Esophagus muscularis mucosa (tissue), 4 donors: ENCODE measurements around the gene ZNF331. TPM values are rescaled to one million over a fixed set of nuclear protein-coding genes. Genes with fewer than 3 reads are reported as not detected.

ENCODE experiments used
- DNase-seq: peaks from one replicate; pipeline ENCODE4 v3.0.0-alpha.2; 2017; ENCODE audit errors: extremely low spot score
- H3K27ac ChIP-seq, 4 donors: fragments of 200-600 bp; sonication (generic); replicated peaks in 1 of 4; 1 replicate in 3 of 4; 2 replicates in 1 of 4; pipeline ENCODE4 v1.5.1; 2016 to 2019; ENCODE audit warnings: mild to moderate bottlenecking in 1 of 4
- H3K27me3 ChIP-seq, 4 donors: fragments of 200-600 bp; sonication (generic); one replicate each; pipeline versions ENCODE4 v1.5.1 to v1.6.0; 2016 to 2019
- H3K36me3 ChIP-seq, 4 donors: fragments of 200-600 bp; sonication (generic); one replicate each; pipeline ENCODE4 v1.5.1; 2016 to 2019
- H3K4me1 ChIP-seq, 4 donors: fragments of 200-600 bp; sonication (generic); one replicate each; pipeline ENCODE4 v1.5.1; 2016 to 2019
- H3K4me3 ChIP-seq, 4 donors: fragments of 200-600 bp; sonication (generic); 1 replicate in 2 of 4; 2 replicates in 2 of 4; pipeline ENCODE4 v1.5.1; 2016 to 2019; ENCODE audit warnings: mild to moderate bottlenecking in 4 of 4, moderate library complexity in 1 of 4
- H3K9me3 ChIP-seq, 4 donors: fragments of 200-600 bp; sonication (generic); 1 replicate in 3 of 4; 2 replicates in 1 of 4; pipeline ENCODE4 v1.5.1; 2016 to 2019
- EP300 ChIP-seq: sonication (generic); formaldehyde crosslinking; IDR thresholded peaks from one replicate; pipeline ENCODE4 v1.6.1; 2017; ENCODE audit warnings: antibody characterized with exemption
- POLR2A ChIP-seq: fragments of 450-650 bp; IDR thresholded peaks from one replicate; pipeline ENCODE4 v1.6.1; 2017; ENCODE audit warnings: antibody characterized with exemption, moderate library complexity, mild to moderate bottlenecking, low read depth
- POLR2AphosphoS5 ChIP-seq, 2 donors: sonication (generic); formaldehyde crosslinking; IDR thresholded peaks; one replicate each; pipeline ENCODE4 v1.6.1; 2017; ENCODE audit warnings: antibody characterized with exemption in 2 of 2
- WGBS: methylation state at CpG from one replicate; pipeline ENCODE4 v1.1.5; 2018; 5-methylcytosine and 5-hydroxymethylcytosine counted together
- intact Hi-C: fragments of 100-400 bp; cut with DNase I; formaldehyde crosslinking; loops from one replicate; pipeline ENCODE4 v1.15.1; 2023
- total RNA-seq, 4 donors: library from RNA; depleted of rRNA; stranded (reverse); fragments of >200 nt; gene quantifications; one replicate each; pipeline versions ENCODE4 v1.1.0 to v1.2.1, GENCODE V29; 2016
- TF ChIP-seq, protein P1 (sequence below), 3 experiments: fragments of 200-600 bp in 2 of 3; fragments of 450-650 bp in 1 of 3; sonication (generic) in 2 of 3; IDR thresholded peaks; one replicate each; pipeline ENCODE4 v1.5.1; 2017 to 2019; ENCODE audit warnings: antibody characterized with exemption in 3 of 3, mild to moderate bottlenecking in 2 of 3, moderate library complexity in 1 of 3

The ZNF331 gene
- total RNA-seq, 4 donors from 2014 or later = 12.0 to 19.4 (median 16.3) TPM

DNA sequence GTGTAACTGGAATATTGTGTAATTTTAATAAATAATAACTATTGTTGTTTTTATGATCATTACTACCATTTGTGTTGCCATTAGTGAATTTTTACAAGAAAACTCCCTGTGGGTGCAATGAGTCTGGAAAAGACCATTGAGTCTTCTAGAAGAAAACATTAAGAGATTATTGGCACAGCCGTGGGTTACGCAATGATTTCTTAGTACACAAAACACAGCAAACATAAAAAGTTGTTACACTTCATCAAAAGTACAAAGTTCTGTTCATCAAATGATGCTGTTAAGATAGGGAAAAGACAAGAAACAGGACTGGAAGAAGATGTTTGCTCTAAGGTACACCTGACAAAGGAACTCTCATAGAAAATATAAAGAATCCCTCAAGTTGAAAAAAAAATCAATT, 41.6 kb downstream of the ZNF331 start:
- TF ChIP-seq, protein P1, sequence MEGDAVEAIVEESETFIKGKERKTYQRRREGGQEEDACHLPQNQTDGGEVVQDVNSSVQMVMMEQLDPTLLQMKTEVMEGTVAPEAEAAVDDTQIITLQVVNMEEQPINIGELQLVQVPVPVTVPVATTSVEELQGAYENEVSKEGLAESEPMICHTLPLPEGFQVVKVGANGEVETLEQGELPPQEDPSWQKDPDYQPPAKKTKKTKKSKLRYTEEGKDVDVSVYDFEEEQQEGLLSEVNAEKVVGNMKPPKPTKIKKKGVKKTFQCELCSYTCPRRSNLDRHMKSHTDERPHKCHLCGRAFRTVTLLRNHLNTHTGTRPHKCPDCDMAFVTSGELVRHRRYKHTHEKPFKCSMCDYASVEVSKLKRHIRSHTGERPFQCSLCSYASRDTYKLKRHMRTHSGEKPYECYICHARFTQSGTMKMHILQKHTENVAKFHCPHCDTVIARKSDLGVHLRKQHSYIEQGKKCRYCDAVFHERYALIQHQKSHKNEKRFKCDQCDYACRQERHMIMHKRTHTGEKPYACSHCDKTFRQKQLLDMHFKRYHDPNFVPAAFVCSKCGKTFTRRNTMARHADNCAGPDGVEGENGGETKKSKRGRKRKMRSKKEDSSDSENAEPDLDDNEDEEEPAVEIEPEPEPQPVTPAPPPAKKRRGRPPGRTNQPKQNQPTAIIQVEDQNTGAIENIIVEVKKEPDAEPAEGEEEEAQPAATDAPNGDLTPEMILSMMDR (IDR thresholded peaks at IDR 0.05) = no peak
- TF ChIP-seq POLR2AphosphoS5 (IDR thresholded peaks at IDR 0.05) (no peak), POLR2A (no peak), EP300 (no peak)
- peaks cover 29 to 58% (median 46%) of the 10 kb centered on the region in 4 donors for H3K36me3 ChIP-seq
- peaks cover 0 to 21% (median 18%) of the 10 kb centered on the region in 4 donors for H3K9me3 ChIP-seq

DNA sequence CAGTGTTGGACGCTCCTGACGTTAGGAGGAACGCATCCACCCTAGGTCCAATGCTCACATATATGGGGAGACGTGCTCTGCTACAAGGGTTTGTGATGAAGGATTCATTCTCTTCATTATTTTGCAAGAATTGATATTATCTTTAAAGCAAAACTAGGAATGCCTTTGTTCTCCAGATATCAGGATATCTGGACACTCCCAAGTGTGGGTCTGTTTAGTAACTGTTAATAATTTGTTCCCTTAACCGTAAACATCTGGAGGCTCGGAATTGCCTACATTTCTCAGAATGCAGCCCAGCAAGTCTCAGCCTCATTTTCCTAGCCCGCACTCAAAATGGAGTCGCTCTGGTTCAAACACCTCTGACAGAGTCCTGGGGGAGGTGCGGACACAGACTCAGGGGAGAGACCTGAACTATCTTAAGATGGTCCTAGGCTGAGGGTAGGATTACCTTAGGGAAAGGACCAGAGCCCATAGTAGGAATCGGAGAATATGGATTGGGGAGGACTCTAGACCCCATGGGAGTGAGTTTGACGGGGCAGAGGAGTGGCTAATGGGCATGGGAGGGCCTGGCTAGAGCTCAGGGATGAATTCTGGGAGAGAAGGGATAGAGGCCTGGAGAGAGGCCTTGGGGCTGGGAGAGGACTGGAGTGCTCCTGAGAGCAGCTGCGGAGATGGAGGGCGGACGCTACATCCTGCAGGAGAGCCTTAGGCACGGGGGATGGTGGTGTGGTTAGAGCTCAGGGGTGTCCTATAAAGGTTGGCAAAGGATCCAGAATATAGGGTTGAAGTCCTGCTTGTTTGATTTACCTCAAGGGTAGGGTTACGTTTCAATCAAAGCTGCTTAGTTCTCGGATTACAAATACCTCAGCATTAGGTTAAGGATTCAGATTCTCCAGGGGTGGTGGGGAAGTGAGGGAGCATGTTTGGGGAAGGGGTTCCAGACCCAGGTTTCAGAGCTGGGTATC, 43.2 kb downstream of the ZNF331 start:
- intact Hi-C loops = no loop called here
- Histone ChIP-seq H3K9me3 (peaks cover 0 to 19% (median 18%) of the 10 kb centered on the region in 4 donors), H3K27ac (no peak overlapping the region), H3K4me3 (no peak overlapping the region), H3K36me3 (peaks cover 21 to 42% (median 34%) of the 10 kb centered on the region in 4 donors), H3K27me3 (no peaks in the 10 kb centered on the region), H3K4me1 (no peaks in the 10 kb centered on the region)
- no peak for DNase-seq
- WGBS = 86% methylated on average over 17 of the region's 17 CpGs
- no peak for TF ChIP-seq EP300
- TF ChIP-seq, protein P1 (IDR thresholded peaks at IDR 0.05) = no peak
- no peak for TF ChIP-seq POLR2A
- no peak for TF ChIP-seq POLR2AphosphoS5 (IDR thresholded peaks at IDR 0.05)

More for the DNA sequence above, 41.6 kb downstream of the ZNF331 start:
- H3K4me1 ChIP-seq = no peaks in the 10 kb centered on the region
- no peak overlapping the region for H3K4me3 ChIP-seq
- H3K27me3 ChIP-seq = no peaks in the 10 kb centered on the region
- WGBS = 100% methylated on average over 2 of the region's 2 CpGs
- intact Hi-C loops = no loop called here
- DNase-seq = no peak
- H3K27ac ChIP-seq = no peak overlapping the region

DNA sequence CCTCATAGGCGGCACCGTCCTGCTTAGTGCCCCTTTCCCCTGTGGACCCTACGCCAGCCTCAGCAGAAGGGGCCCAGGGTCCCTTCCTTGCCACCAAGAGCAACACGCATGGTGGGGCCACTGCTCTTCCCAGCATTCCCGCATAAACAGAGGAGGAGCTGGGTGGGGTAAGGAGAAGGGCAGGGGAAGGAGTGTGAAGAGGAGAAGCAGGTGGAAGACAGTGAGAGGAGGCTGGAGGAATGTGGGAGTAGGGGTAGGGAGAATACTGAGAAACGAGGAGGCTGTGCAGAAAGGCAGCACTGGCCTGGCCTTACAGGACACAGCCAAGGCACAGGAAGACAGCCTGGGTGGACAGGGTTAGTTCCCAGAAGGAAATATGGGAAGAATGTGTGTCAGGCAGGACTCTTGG, 43.9 kb downstream of the ZNF331 start:
- DNase-seq = no peak

DNA sequence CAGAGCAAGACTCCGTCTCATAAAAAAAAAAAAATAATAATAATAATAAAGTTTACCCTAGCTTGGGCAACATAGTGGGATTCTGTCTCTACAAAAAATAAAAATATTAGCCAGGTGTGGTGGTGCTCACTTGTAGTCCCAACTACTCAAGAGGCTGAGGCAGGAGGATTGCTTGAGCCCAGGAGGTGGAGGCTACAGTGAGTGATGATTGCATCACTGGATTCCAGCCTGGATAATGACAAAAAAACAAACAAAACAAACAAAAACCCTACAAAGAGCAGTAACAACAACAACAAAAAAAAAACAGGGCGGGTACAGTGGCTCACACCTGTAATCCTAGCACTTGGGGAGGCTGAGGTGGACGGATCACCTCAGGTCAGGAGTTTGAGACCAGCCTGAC, 45.2 kb downstream of the ZNF331 start:
- Histone ChIP-seq H3K4me3 (no peak overlapping the region), H3K36me3 (peaks cover under 1 to 21% (median 13%) of the 10 kb centered on the region in 4 donors), H3K27me3 (no peaks in the 10 kb centered on the region), H3K27ac (no peak overlapping the region), H3K9me3 (peaks cover 0 to under 1% (median 0%) of the 10 kb centered on the region in 4 donors), H3K4me1 (no peaks in the 10 kb centered on the region)
- no peak for TF ChIP-seq EP300
- intact Hi-C loops = no loop called here
- 88% methylated on average over 3 of the region's 3 CpGs for WGBS
- no peak for DNase-seq

More for the DNA sequence above, 43.9 kb downstream of the ZNF331 start:
- H3K27me3 ChIP-seq = no peaks in the 10 kb centered on the region
- H3K4me3 ChIP-seq = no peak overlapping the region
- intact Hi-C loops = no loop called here
- WGBS = 75% methylated on average over 6 of the region's 6 CpGs
- no peak for TF ChIP-seq POLR2A
- TF ChIP-seq, protein P1 (IDR thresholded peaks at IDR 0.05) = no peak
- TF ChIP-seq EP300 = no peak
- no peak for TF ChIP-seq POLR2AphosphoS5 (IDR thresholded peaks at IDR 0.05)
- H3K27ac ChIP-seq = no peak overlapping the region
- H3K9me3 ChIP-seq = peaks cover 0 to 14% (median 12%) of the 10 kb centered on the region in 4 donors
- H3K4me1 ChIP-seq = no peaks in the 10 kb centered on the region
- H3K36me3 ChIP-seq = peaks cover 14 to 34% (median 26%) of the 10 kb centered on the region in 4 donors

DNA sequence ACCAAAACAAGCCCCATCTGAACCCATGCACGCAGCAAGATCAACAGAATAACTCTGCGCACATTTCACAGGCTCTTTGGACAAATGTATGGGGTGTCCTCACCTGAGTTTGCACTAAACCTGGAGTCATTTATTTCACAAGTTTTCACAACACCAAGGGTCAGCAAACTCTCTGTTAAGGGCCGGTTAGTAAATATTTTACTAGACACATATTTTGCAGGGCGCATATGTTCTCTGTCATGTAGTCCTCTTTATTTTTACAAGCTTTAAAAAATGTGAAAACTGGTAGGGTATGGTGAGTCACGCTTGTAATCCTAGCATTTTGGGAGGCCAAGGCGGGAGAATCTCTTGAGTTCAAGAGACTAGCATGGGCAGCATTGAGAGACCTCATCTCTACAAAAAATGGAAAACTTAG, 48.3 kb downstream of the ZNF331 start:
- no peak overlapping the region for H3K27ac ChIP-seq
- TF ChIP-seq, protein P1 (IDR thresholded peaks at IDR 0.05) = no peak
- TF ChIP-seq EP300 = no peak
- TF ChIP-seq POLR2AphosphoS5 (IDR thresholded peaks at IDR 0.05) = no peak
- TF ChIP-seq POLR2A = no peak
- H3K36me3 ChIP-seq = no peaks in the 10 kb centered on the region
- no peak overlapping the region for H3K4me3 ChIP-seq
- no peaks in the 10 kb centered on the region for H3K27me3 ChIP-seq
- 94% methylated on average over 6 of the region's 6 CpGs for WGBS
- H3K4me1 ChIP-seq = no peaks in the 10 kb centered on the region
- no peak for DNase-seq
- intact Hi-C loops = no loop called here
- H3K9me3 ChIP-seq = no peaks in the 10 kb centered on the region
